PC-3 (cell line): ENCODE measurements around the gene FRMD4B. TPM values are rescaled to one million over a fixed set of nuclear protein-coding genes. Genes with fewer than 3 reads are reported as not detected.

ENCODE experiments used
- ATAC-seq: fragments of 200-7000 bp; cut with Tn5 transposase; 2 replicates; pipeline ENCODE4 v1.9.1; 2020; ENCODE audit warnings: mild to moderate bottlenecking, moderate library complexity
- BruUV-seq: library from RNA; stranded (reverse); fragments of 400-500 nt; replicated peaks from 2 replicates; lab custom pipeline; 2021; lab: Mats Ljungman, UMichigan
- CTCF ChIA-PET: fragments of 300-600 bp; sonication (Branson Sonifier 250); formaldehyde crosslinking; loops from one replicate; lab custom pipeline; 2022; ENCODE audit warnings: antibody characterized with exemption; lab: Charles Lee
- POLR2A ChIA-PET: fragments of 300-600 bp; sonication (Branson Sonifier 250); formaldehyde crosslinking; loops from one replicate; lab custom pipeline; 2022; ENCODE audit warnings: antibody characterized with exemption; ENCODE audit not compliant: unreplicated experiment; lab: Charles Lee
- DNase-seq: peaks from one replicate; pipeline ENCODE4 v3.0.0-alpha.2; 2015
- H2AFZ ChIP-seq: fragments of 300-600 bp; sonication (generic); 2 replicates; pipeline ENCODE4 v1.6.0; 2016; ENCODE audit warnings: antibody characterized with exemption, low read length
- H3F3A ChIP-seq: fragments of 300-600 bp; sonication (generic); one replicate; pipeline ENCODE4 v1.6.0; 2017; ENCODE audit warnings: antibody characterized with exemption, low read length, control low read depth, mild to moderate bottlenecking; ENCODE audit not compliant: unreplicated experiment
- H3K27ac ChIP-seq: fragments of 300-600 bp; sonication (generic); 2 replicates; pipeline ENCODE4 v1.5.1; 2016; ENCODE audit warnings: mild to moderate bottlenecking, low read length
- H3K27me3 ChIP-seq: fragments of 300-600 bp; sonication (generic); 2 replicates; pipeline ENCODE4 v1.6.1; 2016; ENCODE audit warnings: low read length, mixed read lengths
- H3K36me3 ChIP-seq: fragments of 300-600 bp; sonication (generic); 2 replicates; pipeline ENCODE4 v1.6.1; 2016; ENCODE audit warnings: low read depth, mixed run types, low read length, mixed read lengths
- H3K4me1 ChIP-seq: fragments of 300-600 bp; sonication (generic); 2 replicates; pipeline ENCODE4 v1.5.1; 2016; ENCODE audit warnings: low read length; ENCODE audit not compliant: insufficient read depth
- H3K4me2 ChIP-seq: fragments of 300-600 bp; sonication (generic); 2 replicates; pipeline ENCODE4 v1.6.0; 2016; ENCODE audit warnings: low read length
- H3K4me3 ChIP-seq: fragments of 300-600 bp; sonication (generic); 2 replicates; pipeline ENCODE4 v1.5.1; 2016; ENCODE audit warnings: mild to moderate bottlenecking, low read length, mixed read lengths
- H3K79me2 ChIP-seq: fragments of 300-600 bp; sonication (generic); 2 replicates; pipeline ENCODE4 v1.6.1; 2017; ENCODE audit warnings: low read length, mixed read lengths
- H3K9ac ChIP-seq: fragments of 300-600 bp; sonication (generic); 2 replicates; pipeline ENCODE4 v1.6.0; 2016; ENCODE audit warnings: mild to moderate bottlenecking, low read length
- H3K9me2 ChIP-seq: fragments of 300-600 bp; sonication (generic); replicated peaks from 2 replicates; pipeline ENCODE4 v1.6.1; 2016; ENCODE audit warnings: mixed run types, low read length, mixed read lengths
- H3K9me3 ChIP-seq: fragments of 300-600 bp; sonication (generic); 2 replicates; pipeline ENCODE4 v1.6.1; 2016; ENCODE audit warnings: low read length, mixed read lengths
- H4K20me1 ChIP-seq: fragments of 300-600 bp; sonication (generic); 2 replicates; pipeline ENCODE4 v1.6.1; 2016; ENCODE audit warnings: low read length, mixed read lengths
- CTCF ChIP-seq: fragments of 300-600 bp; sonication (generic); conservative IDR thresholded peaks from 2 replicates; pipeline ENCODE4 v1.5.1; 2017; ENCODE audit warnings: antibody characterized with exemption, low read depth, mild to moderate bottlenecking, low read length
- EZH2 ChIP-seq: fragments of 300-600 bp; sonication (generic); IDR thresholded peaks from one replicate; pipeline ENCODE4 v1.6.1; 2017; ENCODE audit warnings: antibody characterized with exemption, mild to moderate bottlenecking, low read length; ENCODE audit not compliant: unreplicated experiment
- EZH2phosphoT487 ChIP-seq: fragments of 300-600 bp; sonication (generic); IDR thresholded peaks from 2 replicates; pipeline ENCODE4 v1.6.1; 2018; ENCODE audit warnings: mild to moderate bottlenecking, antibody characterized with exemption, low read length, borderline replicate concordance
- intact Hi-C: fragments of 100-400 bp; cut with micrococcal nuclease; formaldehyde crosslinking; loops from 2 replicates; pipeline ENCODE4 v1.9.0; 2023
- total RNA-seq: library from RNA; depleted of rRNA; stranded (reverse); fragments of >200 nt; gene quantifications from 2 replicates; pipeline ENCODE4 v1.2.3, GENCODE V29; 2014

The FRMD4B gene
- total RNA-seq, 1 experiment from 2014 or later, result 5.7 TPM

- no peak for TF ChIP-seq EZH2phosphoT487
- no peak for TF ChIP-seq EZH2
- TF ChIP-seq CTCF, result no peak
- no peaks in the 10 kb centered on the region for H4K20me1 ChIP-seq
- intact Hi-C loops, result no loop called here
- DNase-seq (no peak), ATAC-seq (no peak)
- H3K4me3 ChIP-seq, result no peak overlapping the region
- H3K27ac ChIP-seq, result no peak overlapping the region
- no peaks in the 10 kb centered on the region for H3K4me1 ChIP-seq
- no peak overlapping the region for H3K4me2 ChIP-seq
- H2AFZ ChIP-seq, result no peak overlapping the region
- H3K9me3 ChIP-seq, result no peaks in the 10 kb centered on the region
- POLR2A ChIA-PET, result no interaction called here
- BruUV-seq, result no TSS peak
- no peaks in the 10 kb centered on the region for H3K27me3 ChIP-seq
- no peaks in the 10 kb centered on the region for H3K79me2 ChIP-seq
- H3K9me2 ChIP-seq, result no peaks in the 10 kb centered on the region
- CTCF ChIA-PET, result no interaction called here
- H3K9ac ChIP-seq, result no peak overlapping the region
- H3K36me3 ChIP-seq, result no peaks in the 10 kb centered on the region
- H3F3A ChIP-seq, result no peaks in the 10 kb centered on the region
Measured at GRCh38 chr3:69189487-69189886, 196.4 kb downstream of the FRMD4B start.

GRCh38 chr3:69186575-69187093 lies 199.3 kb downstream of the FRMD4B start:
- no peak for DNase-seq
- H2AFZ ChIP-seq, result no peak overlapping the region
- no peak overlapping the region for H3K9ac ChIP-seq
- CTCF ChIA-PET, result no interaction called here
- no peak for ATAC-seq
- no peaks in the 10 kb centered on the region for H3K27me3 ChIP-seq
- BruUV-seq, result no TSS peak
- TF ChIP-seq EZH2phosphoT487 (no peak), EZH2 (no peak), CTCF (no peak)
- H3K4me3 ChIP-seq, result no peak overlapping the region
- H3K9me2 ChIP-seq, result no peaks in the 10 kb centered on the region
- intact Hi-C loops, result no loop called here
- no peaks in the 10 kb centered on the region for H4K20me1 ChIP-seq
- H3K4me1 ChIP-seq, result peaks cover 13% of the 10 kb centered on the region
- H3K79me2 ChIP-seq, result no peaks in the 10 kb centered on the region
- no peaks in the 10 kb centered on the region for H3F3A ChIP-seq
- H3K27ac ChIP-seq, result no peak overlapping the region
- no peaks in the 10 kb centered on the region for H3K36me3 ChIP-seq
- no peak overlapping the region for H3K4me2 ChIP-seq
- POLR2A ChIA-PET, result no interaction called here
- no peaks in the 10 kb centered on the region for H3K9me3 ChIP-seq

GRCh38 chr3:69182588-69183316 lies 203.1 kb downstream of the FRMD4B start:
- no peak overlapping the region for H3K4me3 ChIP-seq
- no peaks in the 10 kb centered on the region for H3K79me2 ChIP-seq
- H3K4me1 ChIP-seq, result peaks cover 39% of the 10 kb centered on the region
- intact Hi-C loops, result no loop called here
- no peak overlapping the region for H3K9ac ChIP-seq
- ATAC-seq (no peak), DNase-seq (no peak)
- BruUV-seq, result no TSS peak
- H3K4me2 ChIP-seq, result peak overlapping the region; percentile 25; the same call in 1 of the 2 replicates
- H3F3A ChIP-seq, result peaks cover 2% of the 10 kb centered on the region
- POLR2A ChIA-PET, result interaction anchor here (0.6 kb wide), 1 partner anchor 8 kb away, joined by 4 read pairs; no protein-coding TSS in a partner anchor
- no peaks in the 10 kb centered on the region; the same call in 1 of the 2 replicates for H3K36me3 ChIP-seq
- CTCF ChIA-PET, result no interaction called here
- no peaks in the 10 kb centered on the region for H3K27me3 ChIP-seq
- no peaks in the 10 kb centered on the region for H3K9me2 ChIP-seq
- H3K9me3 ChIP-seq, result no peaks in the 10 kb centered on the region
- TF ChIP-seq EZH2phosphoT487 (no peak), EZH2 (no peak)
- no peak overlapping the region for H3K27ac ChIP-seq
- H2AFZ ChIP-seq, result no peak overlapping the region
- H4K20me1 ChIP-seq, result no peaks in the 10 kb centered on the region
